ENCODE results near the gene DBN1. TPM values are rescaled to one million over a fixed set of nuclear protein-coding genes. Genes with fewer than 3 reads are reported as not detected.

The DBN1 gene
- total RNA-seq, 4 donors from 2014 or later = 14.2 to 77.6 (median 23.1) TPM

DNA sequence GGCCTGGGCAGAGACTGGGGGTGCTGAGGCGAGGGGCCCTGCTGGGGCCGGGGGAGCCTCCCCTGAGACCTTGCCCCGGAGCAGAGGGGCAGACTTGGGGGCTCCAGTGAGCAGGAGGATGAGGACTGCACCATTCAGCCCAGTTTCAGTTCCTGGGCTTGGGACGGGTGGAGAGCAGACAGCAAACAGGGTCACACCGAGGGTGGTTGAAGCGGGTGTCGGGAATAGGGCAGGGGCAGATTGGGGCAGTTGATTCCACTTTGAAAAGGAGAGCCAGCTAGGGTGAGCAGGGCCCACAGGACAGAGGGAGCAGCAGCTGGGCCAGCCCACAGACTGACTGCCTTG is 42.5 kb downstream of the DBN1 start:
- H3K4me1 ChIP-seq = peaks cover 0 to 63% (median 40%) of the 10 kb centered on the region in 4 donors
- DNase-seq = peak in 1 of 3 donors; percentile 49
- peak overlapping the region in 1 of 4 donors; percentile 18 for H3K4me3 ChIP-seq
- no peaks in the 10 kb centered on the region for H3K27me3 ChIP-seq
- peaks cover 0 to 57% (median 0%) of the 10 kb centered on the region in 3 donors for H3K36me3 ChIP-seq
- H3K27ac ChIP-seq = peak overlapping the region; percentile 40 to 94 (median 68)
- H3K9me3 ChIP-seq = no peaks in the 10 kb centered on the region
- TF ChIP-seq POLR2A (IDR thresholded peaks at IDR 0.05) = no peak
- TF ChIP-seq, protein P1, sequence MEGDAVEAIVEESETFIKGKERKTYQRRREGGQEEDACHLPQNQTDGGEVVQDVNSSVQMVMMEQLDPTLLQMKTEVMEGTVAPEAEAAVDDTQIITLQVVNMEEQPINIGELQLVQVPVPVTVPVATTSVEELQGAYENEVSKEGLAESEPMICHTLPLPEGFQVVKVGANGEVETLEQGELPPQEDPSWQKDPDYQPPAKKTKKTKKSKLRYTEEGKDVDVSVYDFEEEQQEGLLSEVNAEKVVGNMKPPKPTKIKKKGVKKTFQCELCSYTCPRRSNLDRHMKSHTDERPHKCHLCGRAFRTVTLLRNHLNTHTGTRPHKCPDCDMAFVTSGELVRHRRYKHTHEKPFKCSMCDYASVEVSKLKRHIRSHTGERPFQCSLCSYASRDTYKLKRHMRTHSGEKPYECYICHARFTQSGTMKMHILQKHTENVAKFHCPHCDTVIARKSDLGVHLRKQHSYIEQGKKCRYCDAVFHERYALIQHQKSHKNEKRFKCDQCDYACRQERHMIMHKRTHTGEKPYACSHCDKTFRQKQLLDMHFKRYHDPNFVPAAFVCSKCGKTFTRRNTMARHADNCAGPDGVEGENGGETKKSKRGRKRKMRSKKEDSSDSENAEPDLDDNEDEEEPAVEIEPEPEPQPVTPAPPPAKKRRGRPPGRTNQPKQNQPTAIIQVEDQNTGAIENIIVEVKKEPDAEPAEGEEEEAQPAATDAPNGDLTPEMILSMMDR (IDR thresholded peaks at IDR 0.05) = no peak

DNA sequence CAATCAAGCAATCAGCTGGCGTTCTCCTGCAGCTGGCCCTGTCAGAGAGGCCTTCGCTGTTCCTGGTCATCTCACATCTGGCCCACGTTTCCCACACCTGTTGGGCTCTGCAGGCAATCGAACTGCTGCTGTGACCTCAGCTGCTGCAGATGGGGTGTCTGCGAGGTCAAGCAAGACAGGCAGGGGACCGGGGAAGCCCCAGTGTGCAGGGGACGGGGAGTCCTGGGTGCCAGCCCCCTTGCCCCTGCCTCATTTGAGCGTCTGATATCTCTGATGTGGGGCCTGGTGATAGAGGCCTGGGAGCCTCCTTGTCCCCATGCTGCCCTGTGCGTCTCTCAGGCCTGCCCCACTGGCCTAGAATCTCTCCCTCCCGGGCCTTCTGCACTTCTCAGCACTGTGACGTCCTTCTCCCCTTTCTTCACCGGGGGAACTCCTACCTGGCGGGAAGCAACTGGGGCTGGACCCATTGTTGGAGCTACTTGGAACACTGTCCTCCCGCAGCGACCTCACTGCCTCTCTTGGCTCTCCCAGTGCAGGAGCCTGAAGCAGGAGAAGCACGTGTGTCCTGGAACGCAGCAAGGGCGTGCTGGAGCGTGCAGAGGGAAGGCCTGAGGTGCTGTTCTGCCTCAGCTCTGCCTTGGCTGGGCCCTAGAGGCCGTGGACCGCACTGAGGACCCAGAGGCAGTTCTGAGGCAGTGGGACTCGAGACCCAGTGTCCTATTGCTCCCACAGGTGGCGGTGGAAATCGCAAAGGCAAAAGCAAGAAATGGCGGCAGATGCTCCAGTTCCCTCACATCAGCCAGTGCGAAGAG is 43.1 kb downstream of the DBN1 start:
- TF ChIP-seq, protein P1 (IDR thresholded peaks at IDR 0.05) = no peak
- TF ChIP-seq POLR2A (IDR thresholded peaks at IDR 0.05) = no peak
- H3K4me1 ChIP-seq = peaks cover 0 to 67% (median 43%) of the 10 kb centered on the region in 4 donors
- no peaks in the 10 kb centered on the region for H3K27me3 ChIP-seq
- H3K27ac ChIP-seq = peak overlapping the region; percentile 8 to 94 (median 68)
- no peaks in the 10 kb centered on the region for H3K9me3 ChIP-seq
- peak in 2 of 3 donors; percentile 43 to 69 for DNase-seq
- H3K4me3 ChIP-seq = peak overlapping the region in 1 of 4 donors; percentile 74
- H3K36me3 ChIP-seq = peaks cover 0 to 51% (median 0%) of the 10 kb centered on the region in 3 donors

DNA sequence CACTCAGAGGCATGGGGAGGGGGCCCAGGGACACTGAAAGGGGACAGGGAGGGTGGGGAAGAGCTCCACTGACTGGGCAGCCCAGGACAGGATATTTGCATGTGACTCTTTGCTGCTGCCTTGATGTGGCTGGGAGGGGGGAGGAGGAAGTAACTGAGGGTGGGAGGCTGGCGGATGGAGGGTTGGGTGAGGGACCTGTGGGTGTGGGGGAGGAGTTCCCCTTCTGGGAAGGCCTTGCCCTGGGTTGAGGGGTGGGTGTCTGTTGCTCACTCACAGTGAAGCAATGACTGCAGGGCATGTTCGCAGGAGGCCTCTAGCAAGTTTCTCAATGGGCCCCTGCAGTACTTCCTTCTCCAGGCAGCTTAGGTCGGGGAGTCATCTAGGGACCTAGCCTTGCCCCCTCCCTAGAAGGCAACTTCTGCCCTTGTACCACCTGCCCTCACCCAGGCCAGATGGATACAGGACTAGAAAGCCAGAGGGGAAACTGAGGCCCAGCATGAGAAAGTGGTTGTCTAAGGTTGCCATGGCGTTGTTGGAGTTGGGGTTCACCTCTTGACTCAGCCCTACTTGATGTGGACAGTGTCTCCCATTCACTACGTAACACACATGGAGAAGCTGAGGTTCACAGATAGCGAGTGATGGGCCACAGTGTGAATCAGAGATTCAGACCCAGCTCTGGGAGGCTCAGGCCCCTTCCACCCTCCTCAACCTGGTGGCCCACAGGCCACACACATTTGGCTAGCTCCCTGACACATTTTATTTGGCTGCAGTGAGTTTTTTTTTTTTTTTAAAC is 44.0 kb downstream of the DBN1 start:
- no peaks in the 10 kb centered on the region for H3K9me3 ChIP-seq
- peak overlapping the region in 3 of 4 donors; percentile 9 to 92 (median 74) for H3K4me3 ChIP-seq
- H3K36me3 ChIP-seq = peaks cover 0 to 42% (median 0%) of the 10 kb centered on the region in 3 donors
- TF ChIP-seq POLR2A (IDR thresholded peaks at IDR 0.05) = no peak
- TF ChIP-seq, protein P1 (IDR thresholded peaks at IDR 0.05) = no peak
- peaks cover 0 to 69% (median 46%) of the 10 kb centered on the region in 4 donors for H3K4me1 ChIP-seq
- peak; percentile 55 to 93 (median 91) for DNase-seq
- H3K27ac ChIP-seq = peak overlapping the region; percentile 50 to 98 (median 94)
- H3K27me3 ChIP-seq = no peaks in the 10 kb centered on the region

GRCh38 chr5:177428574-177429217 is 44.7 kb downstream of the DBN1 start:
- Histone ChIP-seq H3K36me3 (peaks cover 0 to 35% (median 0%) of the 10 kb centered on the region in 3 donors), H3K4me3 (peak overlapping the region in 3 of 4 donors; percentile 9 to 92 (median 74)), H3K27me3 (no peaks in the 10 kb centered on the region), H3K27ac (peak overlapping the region; percentile 92 to 98 (median 94)), H3K4me1 (peaks cover 0 to 64% (median 46%) of the 10 kb centered on the region in 4 donors), H3K9me3 (no peaks in the 10 kb centered on the region)
- TF ChIP-seq, protein P1 (IDR thresholded peaks at IDR 0.05) = no peak
- TF ChIP-seq POLR2A (IDR thresholded peaks at IDR 0.05) = no peak
- no peak for DNase-seq

DNA sequence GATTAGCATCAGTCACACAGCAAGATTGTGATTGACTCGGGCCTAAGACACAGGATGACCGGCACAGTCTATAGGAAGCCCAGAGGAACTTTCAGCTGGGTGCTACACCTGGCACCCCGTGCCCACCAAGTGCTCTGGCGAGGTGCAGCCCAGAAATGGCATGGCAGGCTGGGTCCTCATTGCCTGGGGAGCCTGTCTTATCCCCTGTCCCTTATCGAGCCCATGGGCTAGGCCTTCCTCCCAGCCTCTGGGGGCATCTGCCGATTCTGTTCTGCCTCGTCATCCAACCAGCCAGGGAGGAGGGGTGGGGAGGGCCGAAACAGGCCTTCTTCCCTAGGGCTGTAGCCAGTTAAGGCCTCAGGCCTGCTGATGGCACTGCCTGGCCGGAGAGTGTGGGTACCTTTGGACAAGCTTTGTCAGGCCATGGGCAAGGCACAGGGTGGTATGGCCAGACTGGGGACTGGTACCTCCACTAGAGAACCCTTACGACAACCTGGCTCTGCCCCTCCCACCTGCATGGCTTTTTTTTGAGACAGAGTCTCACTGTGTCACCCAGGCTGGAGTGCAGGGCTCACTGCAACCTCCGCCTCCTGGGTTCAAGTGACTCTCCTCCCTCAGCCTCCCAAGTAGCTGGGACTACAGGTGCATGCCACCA is 45.4 kb downstream of the DBN1 start:
- Histone ChIP-seq H3K27ac (peak overlapping the region; percentile 92 to 98 (median 94)), H3K4me1 (peaks cover 0 to 57% (median 46%) of the 10 kb centered on the region in 4 donors), H3K9me3 (no peaks in the 10 kb centered on the region), H3K4me3 (peak overlapping the region; percentile 74 to 93 (median 90)), H3K36me3 (peaks cover 0 to 28% (median 0%) of the 10 kb centered on the region in 3 donors), H3K27me3 (no peaks in the 10 kb centered on the region)
- TF ChIP-seq, protein P1 (IDR thresholded peaks at IDR 0.05) = no peak
- TF ChIP-seq POLR2A (IDR thresholded peaks at IDR 0.05) = no peak
- DNase-seq = peak in 1 of 3 donors; percentile 50
